SK-N-SH treated with all-trans-retinoic acid at 6 μM for 48 hours (cell line): ENCODE results near the gene C3orf22.

Experiments
- ATAC-seq: fragments of 200-7000 bp; cut with Tn5 transposase; 3 replicates; pipeline ENCODE4 v1.9.1; 2020; ENCODE audit warnings: mild to moderate bottlenecking, moderate library complexity
- ARNTL ChIP-seq: fragments of 450-650 bp; formaldehyde crosslinking; IDR thresholded peaks from 2 replicates; pipeline ENCODE4 v1.5.0; 2020; ENCODE audit warnings: low read depth, mild to moderate bottlenecking, moderate library complexity, borderline replicate concordance
- BACH2 ChIP-seq: fragments of 250-450 bp; sonication (Bioruptor Pico); IDR thresholded peaks from 2 replicates; pipeline ENCODE4 v1.9.0; 2021; ENCODE audit warnings: mild to moderate bottlenecking, borderline replicate concordance
- CREB5 ChIP-seq: fragments of 250-450 bp; sonication (Bioruptor Pico); IDR thresholded peaks from 2 replicates; pipeline ENCODE4 v1.5.1; 2020; ENCODE audit warnings: low read depth, mild to moderate bottlenecking, moderate library complexity
- CSDC2 ChIP-seq: fragments of 250-450 bp; sonication (Bioruptor Pico); IDR thresholded peaks from 2 replicates; pipeline ENCODE4 v1.5.0; 2020; ENCODE audit warnings: mild to moderate bottlenecking, moderate library complexity
- CSRNP3 ChIP-seq: fragments of 250-450 bp; sonication (Bioruptor Pico); IDR thresholded peaks from 2 replicates; pipeline ENCODE4 v1.5.1; 2021; ENCODE audit warnings: mild to moderate bottlenecking, moderate library complexity
- ESRRG ChIP-seq: fragments of 250-450 bp; sonication (Bioruptor Pico); IDR thresholded peaks from 2 replicates; pipeline ENCODE4 v1.6.1; 2021; ENCODE audit warnings: mild to moderate bottlenecking
- GLIS3 ChIP-seq: fragments of 250-450 bp; sonication (Bioruptor Pico); IDR thresholded peaks from 2 replicates; pipeline ENCODE4 v1.5.0; 2020; ENCODE audit warnings: mild to moderate bottlenecking, moderate library complexity
- ISL1 ChIP-seq: fragments of 250-450 bp; sonication (Bioruptor Pico); IDR thresholded peaks from 2 replicates; pipeline ENCODE4 v2.1.2; 2022; ENCODE audit warnings: mild to moderate bottlenecking, moderate library complexity
- OSR1 ChIP-seq: fragments of 250-450 bp; sonication (Bioruptor Pico); IDR thresholded peaks from 2 replicates; pipeline ENCODE4 v1.8.0; 2022; ENCODE audit warnings: moderate library complexity, mild to moderate bottlenecking, inconsistent platforms
- PATZ1 ChIP-seq: fragments of 250-450 bp; sonication (Bioruptor Pico); IDR thresholded peaks from 2 replicates; pipeline ENCODE4 v1.8.0; 2020; ENCODE audit warnings: mild to moderate bottlenecking, moderate library complexity, borderline replicate concordance
- PPARA ChIP-seq: fragments of 250-450 bp; sonication (Bioruptor Pico); IDR thresholded peaks from 2 replicates; pipeline ENCODE4 v1.5.0; 2020; ENCODE audit warnings: mild to moderate bottlenecking, borderline replicate concordance
- RARB ChIP-seq: fragments of 250-450 bp; sonication (Bioruptor Pico); IDR thresholded peaks from 2 replicates; pipeline ENCODE4 v1.8.0; 2021; ENCODE audit warnings: mild to moderate bottlenecking, moderate library complexity
- SNAI2 ChIP-seq: fragments of 250-450 bp; sonication (Bioruptor Pico); IDR thresholded peaks from 2 replicates; pipeline ENCODE4 v1.5.0; 2020; ENCODE audit warnings: mild to moderate bottlenecking, moderate library complexity
- TCF4 ChIP-seq: fragments of 250-450 bp; sonication (Bioruptor Pico); IDR thresholded peaks from 2 replicates; pipeline ENCODE4 v1.8.0; 2021; ENCODE audit warnings: mild to moderate bottlenecking, moderate library complexity, borderline replicate concordance
- TOX ChIP-seq: fragments of 250-450 bp; sonication (Bioruptor Pico); IDR thresholded peaks from 2 replicates; pipeline ENCODE4 v1.8.0; 2021; ENCODE audit warnings: mild to moderate bottlenecking, moderate library complexity, borderline replicate concordance
- TSHZ2 ChIP-seq: fragments of 250-450 bp; sonication (Bioruptor Pico); IDR thresholded peaks from 2 replicates; pipeline ENCODE4 v1.5.0; 2020; ENCODE audit warnings: mild to moderate bottlenecking, moderate library complexity
- ZC3H10 ChIP-seq: fragments of 250-450 bp; sonication (Bioruptor Pico); IDR thresholded peaks from 2 replicates; pipeline ENCODE4 v1.5.1; 2021; ENCODE audit warnings: mild to moderate bottlenecking, moderate library complexity
- ZFP3 ChIP-seq: fragments of 250-450 bp; sonication (Bioruptor Pico); IDR thresholded peaks from 2 replicates; pipeline ENCODE4 v1.5.0; 2020; ENCODE audit warnings: mild to moderate bottlenecking, moderate library complexity
- ZFP30 ChIP-seq: fragments of 450-650 bp; formaldehyde crosslinking; IDR thresholded peaks from 2 replicates; pipeline ENCODE4 v1.5.0; 2022; ENCODE audit warnings: mild to moderate bottlenecking, moderate library complexity
- ZNF565 ChIP-seq: fragments of 450-650 bp; formaldehyde crosslinking; conservative IDR thresholded peaks from 2 replicates; pipeline ENCODE4 v1.5.0; 2020; ENCODE audit warnings: low read depth, mild to moderate bottlenecking, moderate library complexity
- ZNF70 ChIP-seq: fragments of 450-650 bp; formaldehyde crosslinking; IDR thresholded peaks from 2 replicates; pipeline ENCODE4 v1.5.0; 2020; ENCODE audit warnings: mild to moderate bottlenecking, moderate library complexity
- ZNF8 ChIP-seq: fragments of 450-650 bp; formaldehyde crosslinking; IDR thresholded peaks from 2 replicates; pipeline ENCODE4 v1.5.0; 2020; ENCODE audit warnings: mild to moderate bottlenecking, moderate library complexity

The C3orf22 gene

DNA sequence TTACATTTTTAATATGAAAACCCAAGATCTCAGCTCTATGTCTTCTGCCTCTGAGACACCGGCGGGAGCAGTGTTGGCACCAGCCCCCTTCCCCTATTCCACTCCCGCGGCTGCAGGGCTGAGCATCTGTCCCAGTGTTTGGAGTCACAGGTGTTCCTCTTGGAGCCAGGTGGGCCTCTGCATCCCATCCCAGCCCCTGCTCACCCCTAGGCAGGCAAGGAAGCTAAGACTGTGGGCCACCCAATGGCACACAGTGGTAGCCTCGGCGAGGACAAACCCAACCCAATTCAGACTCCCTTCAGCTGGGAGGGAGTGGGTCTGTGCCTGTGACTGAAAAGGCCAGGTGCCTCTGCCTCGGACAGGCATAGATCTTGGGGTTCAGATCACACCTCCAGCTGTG is 31.7 kb downstream of the C3orf22 start (continued):
- no peak for TF ChIP-seq PPARA (CRISPR knock-in tag)

DNA sequence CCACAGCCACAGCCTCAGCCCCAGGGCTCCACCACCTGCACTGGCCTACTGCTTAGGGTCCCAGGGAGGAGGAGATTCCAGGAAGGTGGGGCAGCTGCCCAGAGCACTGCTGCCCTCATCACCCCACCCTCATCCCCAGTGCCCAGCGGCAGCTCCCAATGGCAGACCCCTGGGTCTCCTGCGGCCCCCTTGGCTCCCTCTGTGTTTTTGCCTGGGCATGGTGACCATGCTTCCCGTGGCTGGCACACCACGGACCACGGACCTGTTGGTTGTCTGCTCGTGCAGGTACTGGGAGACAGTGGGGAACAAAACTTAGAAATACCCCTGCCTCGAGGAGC is 32.1 kb downstream of the C3orf22 start:
- ATAC-seq: no peak
- no peak for TF ChIP-seq CSDC2 (CRISPR knock-in tag)
- TF ChIP-seq ZNF8 (CRISPR knock-in tag): no peak
- no peak for TF ChIP-seq ZNF70 (CRISPR knock-in tag)
- TF ChIP-seq TOX: no peak
- no peak for TF ChIP-seq SNAI2 (CRISPR knock-in tag)
- TF ChIP-seq ZFP3 (CRISPR knock-in tag): no peak
- TF ChIP-seq TCF4 (CRISPR knock-in tag): no peak
- no peak for TF ChIP-seq ZFP30
- TF ChIP-seq PPARA (CRISPR knock-in tag): no peak
- TF ChIP-seq ISL1 (CRISPR knock-in tag): no peak
- TF ChIP-seq TSHZ2 (CRISPR knock-in tag): no peak
- TF ChIP-seq CSRNP3 (CRISPR knock-in tag): no peak
- no peak for TF ChIP-seq GLIS3 (CRISPR knock-in tag)
- no peak for TF ChIP-seq RARB (CRISPR knock-in tag)

GRCh38 chr3:126525853-126526667 is 32.7 kb downstream of the C3orf22 start:
- no peak for ATAC-seq
- TF ChIP-seq TCF4 (CRISPR knock-in tag) (no peak), CSRNP3 (CRISPR knock-in tag) (no peak), ZFP3 (CRISPR knock-in tag) (no peak), ARNTL (CRISPR knock-in tag) (no peak), BACH2 (no peak), ZNF8 (CRISPR knock-in tag) (no peak), ZC3H10 (CRISPR knock-in tag) (no peak), CSDC2 (CRISPR knock-in tag) (no peak), PPARA (CRISPR knock-in tag) (no peak), TOX (no peak), ZFP30 (no peak), ZNF565 (CRISPR knock-in tag) (no peak), ISL1 (CRISPR knock-in tag) (no peak), CREB5 (no peak), OSR1 (CRISPR knock-in tag) (no peak), GLIS3 (CRISPR knock-in tag) (no peak), ESRRG (no peak), PATZ1 (CRISPR knock-in tag) (no peak), SNAI2 (CRISPR knock-in tag) (no peak)
- TF ChIP-seq, all 23 proteins: peak for 0
